ENCODE data around the gene RING1.
"Not testable (repeated sequence)": the region's sequence is repeated elsewhere in the genome, so short reads cannot be mapped to it uniquely, and the experiment has no call there.

The RING1 gene

GRCh38 chr6:33206027-33206863, 2.1 kb upstream of the RING1 start:
- DNase-seq (ENCODE audit: low read depth in 3 of 3) = no peak

GRCh38 chr6:33206864-33207551, 1.3 kb upstream of the RING1 start:
- no peak for DNase-seq (ENCODE audit: low read depth in 3 of 3)

GRCh38 chr6:33207552-33208090, 679 bp upstream of the RING1 start:
- no peak for DNase-seq (ENCODE audit: low read depth in 3 of 3)

- no peak for DNase-seq (ENCODE audit: low read depth in 3 of 3)
These were observed 1.6 kb downstream of the RING1 start for GRCh38 chr6:33209856-33210255.

- no peak for DNase-seq (ENCODE audit: low read depth in 3 of 3)
These were observed 2.8 kb downstream of the RING1 start for GRCh38 chr6:33211136-33211535.

- no peak for DNase-seq (ENCODE audit: low read depth in 3 of 3)
These were observed 3.5 kb downstream of the RING1 start for GRCh38 chr6:33211666-33212422.

- DNase-seq (ENCODE audit: low read depth in 3 of 3) = no peak
These were observed 4.5 kb downstream of the RING1 start for GRCh38 chr6:33212857-33213165.

GRCh38 chr6:33213166-33213988, 5.1 kb downstream of the RING1 start:
- DNase-seq (ENCODE audit: low read depth in 3 of 3) = no peak

- no peak for DNase-seq (ENCODE audit: low read depth in 3 of 3)
These were observed 5.7 kb downstream of the RING1 start for GRCh38 chr6:33213989-33214335.

GRCh38 chr6:33215271-33216116, 7.2 kb downstream of the RING1 start:
- DNase-seq (ENCODE audit: low read depth in 3 of 3) = no peak

GRCh38 chr6:33216117-33216649, 7.9 kb downstream of the RING1 start:
- DNase-seq (ENCODE audit: low read depth in 3 of 3) = no peak

GRCh38 chr6:33217246-33217645, 8.9 kb downstream of the RING1 start:
- no peak for DNase-seq (ENCODE audit: low read depth in 3 of 3)

GRCh38 chr6:33217681-33218080, 9.4 kb downstream of the RING1 start:
- no peak for DNase-seq (ENCODE audit: low read depth in 3 of 3)

- not testable (repeated sequence) for DNase-seq (ENCODE audit: low read depth in 3 of 3)
These were observed 18.3 kb downstream of the RING1 start for GRCh38 chr6:33226503-33227120.

- no peak for DNase-seq (ENCODE audit: low read depth in 3 of 3)
These were observed 26.9 kb downstream of the RING1 start for GRCh38 chr6:33235221-33235634.

- DNase-seq (ENCODE audit: low read depth in 3 of 3) = no peak
These were observed 28.0 kb downstream of the RING1 start for GRCh38 chr6:33236328-33236727.

- no peak for DNase-seq (ENCODE audit: low read depth in 3 of 3)
These were observed 28.6 kb downstream of the RING1 start for GRCh38 chr6:33236852-33237251.

GRCh38 chr6:33237741-33238140, 29.4 kb downstream of the RING1 start:
- no peak for DNase-seq (ENCODE audit: low read depth in 3 of 3)

GRCh38 chr6:33241968-33242367, 33.7 kb downstream of the RING1 start:
- no peak for DNase-seq (ENCODE audit: low read depth in 3 of 3)

- DNase-seq (ENCODE audit: low read depth in 3 of 3) = no peak
These were observed 35.2 kb downstream of the RING1 start for GRCh38 chr6:33243476-33243875.

Data from stimulated activated CD4-positive, alpha-beta T cell treated with anti-CD3 and anti-CD28 coated beads, TNF-alpha, amount 100 ng/mL, for 48 hours (primary cell).